VCaP (cell line): ENCODE measurements around the gene MKX.

Source experiments
- H3K27ac ChIP-seq: fragments of 450-650 bp; 2 replicates; pipeline ENCODE4 v1.5.1; 2017
- CTCF ChIP-seq: fragments of 450-650 bp; conservative IDR thresholded peaks from 2 replicates; pipeline ENCODE4 v1.5.1; 2017; ENCODE audit warnings: mild to moderate bottlenecking, moderate library complexity

Gene MKX

DNA sequence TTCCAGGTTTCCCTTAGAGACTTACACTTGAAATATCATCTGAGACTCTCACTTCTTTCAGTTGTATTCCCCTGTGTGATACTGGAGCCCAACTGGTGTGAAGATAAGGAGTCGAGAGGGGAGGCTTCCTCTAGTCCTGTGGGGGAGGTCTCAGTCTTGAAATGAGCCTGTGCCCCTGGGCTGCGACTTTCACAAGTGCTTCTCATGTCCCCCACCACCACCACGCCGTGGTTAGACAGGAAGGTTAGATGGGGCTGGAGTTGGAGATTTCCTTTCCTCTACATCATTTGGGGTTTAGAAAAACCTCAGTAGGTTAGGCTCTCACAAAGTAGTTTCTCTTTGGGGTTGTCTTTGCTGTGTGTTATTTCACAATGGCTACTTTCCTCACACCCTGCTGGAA lies 25.6 kb upstream of the MKX start:
- no peak overlapping the region for H3K27ac ChIP-seq
- TF ChIP-seq CTCF = no peak

GRCh38 chr10:27770181-27770580 lies 24.6 kb upstream of the MKX start:
- TF ChIP-seq CTCF = no peak
- no peak overlapping the region for H3K27ac ChIP-seq

- H3K27ac ChIP-seq = no peak overlapping the region
- no peak for TF ChIP-seq CTCF
Observed at GRCh38 chr10:27760867-27761266, 15.2 kb upstream of the MKX start.

DNA sequence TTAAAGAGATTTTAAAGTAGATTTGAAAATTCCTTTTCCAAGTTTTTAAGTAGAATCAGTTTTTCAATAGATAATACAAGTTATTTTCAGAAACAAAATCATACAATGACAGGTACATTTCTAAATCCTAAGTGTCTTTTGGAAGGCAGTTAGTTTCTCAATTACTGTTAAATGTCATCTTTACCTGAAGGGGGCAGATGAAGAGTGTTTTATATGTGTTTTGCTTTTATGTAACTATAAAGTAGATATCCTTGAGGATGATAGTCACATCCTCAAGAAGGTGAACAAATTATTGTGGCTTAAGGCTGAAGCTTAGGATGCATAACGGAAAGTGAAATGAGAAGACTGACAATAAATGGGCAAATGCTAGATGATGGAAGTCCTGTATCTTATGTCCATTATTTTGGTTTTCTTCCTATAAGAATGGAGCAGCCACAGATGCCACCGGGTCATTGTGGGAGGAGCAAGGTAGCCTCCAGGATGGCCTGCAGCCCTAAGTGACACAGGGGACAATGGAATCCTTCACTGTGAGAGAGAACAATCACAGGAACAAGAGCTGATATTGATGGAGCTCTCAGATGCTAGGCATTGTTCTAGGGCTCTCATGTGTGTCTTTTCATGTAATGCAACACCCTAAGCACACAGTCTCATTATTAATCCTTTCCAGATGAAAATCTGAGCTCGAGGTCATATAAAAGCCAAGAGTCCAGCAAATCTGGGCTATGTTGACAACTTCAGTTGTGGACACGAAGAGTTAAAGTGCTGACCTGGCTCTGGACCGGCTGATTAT lies 14.1 kb upstream of the MKX start:
- peak; percentile 35; the same call in 1 of the 2 replicates for TF ChIP-seq CTCF
- H3K27ac ChIP-seq = no peak overlapping the region

GRCh38 chr10:27752673-27753237 lies 7.1 kb upstream of the MKX start:
- no peak overlapping the region for H3K27ac ChIP-seq
- TF ChIP-seq CTCF = no peak

- no peak overlapping the region for H3K27ac ChIP-seq
- TF ChIP-seq CTCF = no peak
Observed at GRCh38 chr10:27748601-27749000, 3.0 kb upstream of the MKX start.

DNA sequence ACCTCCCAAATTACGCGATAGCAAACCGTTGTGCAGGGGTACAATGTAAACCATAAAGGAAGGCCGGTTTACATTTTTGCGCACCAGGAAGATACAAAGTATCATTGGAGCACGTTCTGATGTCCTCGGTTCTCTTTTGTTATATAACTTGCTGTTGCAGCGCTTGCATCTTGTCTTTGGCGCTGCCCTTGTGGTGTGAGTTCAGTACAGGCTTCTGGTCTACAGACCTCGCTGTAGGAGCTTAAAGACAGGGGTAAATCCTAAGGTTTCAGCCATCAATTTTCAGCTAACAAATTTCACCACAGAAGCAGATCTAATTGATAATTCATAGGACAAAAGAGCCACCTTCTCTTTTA lies 1.5 kb upstream of the MKX start:
- H3K27ac ChIP-seq = no peak overlapping the region
- TF ChIP-seq CTCF = no peak
